ENCODE results near the gene PDE1C. TPM values are rescaled to one million over a fixed set of nuclear protein-coding genes. Genes with fewer than 3 reads are reported as not detected.

PDE1C gene
- total RNA-seq, 1 experiment from 2014 or later: 1.3 TPM

- no peak for DNase-seq (ENCODE audit: low read depth)
Observed at GRCh38 chr7:31899356-31899927, 170.8 kb downstream of the PDE1C start.

DNA sequence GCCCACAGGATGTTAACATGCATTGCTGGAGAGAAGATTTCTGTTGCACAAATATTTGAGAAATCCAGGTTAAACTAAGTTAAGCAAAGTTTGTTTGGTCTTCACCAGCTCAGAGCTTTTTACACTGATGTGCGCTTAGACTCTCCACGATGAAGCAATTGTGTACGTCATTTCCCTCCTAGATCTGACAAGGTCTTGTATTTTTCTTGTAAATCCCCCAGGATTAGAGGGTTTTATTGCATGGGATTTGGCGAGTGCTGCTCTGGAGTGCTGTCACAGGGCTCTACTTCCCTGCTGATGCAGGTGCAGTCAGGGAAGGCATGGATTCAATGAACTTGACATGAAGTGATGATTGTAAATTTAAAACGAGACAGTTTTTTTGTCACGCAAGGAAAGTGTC is 173.3 kb downstream of the PDE1C start:
- no peak for DNase-seq (ENCODE audit: low read depth)

GRCh38 chr7:31894308-31894707 is 175.9 kb downstream of the PDE1C start:
- no peak for DNase-seq (ENCODE audit: low read depth)

DNA sequence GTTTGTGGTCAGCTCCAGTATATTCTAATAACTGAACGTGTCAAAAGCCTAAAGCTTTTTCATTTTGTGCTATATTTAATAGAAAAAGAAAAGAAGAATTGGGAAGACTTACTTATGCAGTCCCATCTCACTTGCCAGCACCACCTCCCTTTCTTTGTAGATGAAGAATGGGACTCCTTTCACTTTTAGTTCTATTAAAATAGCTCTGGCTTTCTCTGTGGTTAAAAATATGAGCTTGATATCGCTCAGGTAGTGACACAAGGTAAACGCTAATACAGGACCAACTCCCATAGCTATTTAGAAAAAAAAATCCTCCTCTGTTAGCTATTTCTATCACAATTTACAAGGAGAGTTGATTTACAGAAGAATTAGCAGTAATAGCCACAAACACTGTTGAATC is 176.8 kb downstream of the PDE1C start:
- no peak for DNase-seq (ENCODE audit: low read depth)

DNA sequence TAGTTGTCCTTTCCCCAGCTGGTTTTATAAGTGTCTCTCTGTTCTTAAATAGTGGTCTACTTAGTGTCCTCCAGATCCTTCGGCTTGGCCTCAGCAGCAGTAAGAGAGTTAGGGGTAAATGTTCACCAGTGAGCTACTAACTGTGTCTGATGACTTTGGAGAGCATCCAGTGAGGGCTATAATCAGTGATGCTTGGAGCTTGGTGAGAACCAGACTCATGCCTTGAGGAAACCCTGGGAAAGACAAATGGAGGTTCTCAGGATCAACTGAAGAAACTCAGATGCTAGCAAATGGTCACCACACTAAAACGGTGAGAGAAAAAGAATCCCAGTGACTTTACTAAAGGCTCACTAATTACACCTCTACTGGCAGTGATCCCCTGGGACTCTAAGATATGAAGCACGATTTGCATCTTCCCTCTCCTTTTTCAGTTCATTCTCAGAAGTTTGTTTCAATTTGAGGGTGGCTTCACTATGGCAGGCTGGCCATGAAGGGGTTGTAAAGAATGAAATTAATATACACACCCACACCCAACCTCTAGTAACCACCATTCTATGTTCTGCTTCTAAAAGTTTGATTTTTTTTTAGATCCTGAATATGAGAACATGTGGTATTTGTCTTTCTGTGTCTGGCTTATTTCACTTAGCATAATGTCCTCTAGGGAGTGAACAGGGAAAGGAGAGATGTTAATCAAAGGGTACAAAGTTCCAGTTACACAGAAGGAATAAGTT is 177.9 kb downstream of the PDE1C start:
- no peak for DNase-seq (ENCODE audit: low read depth)

DNA sequence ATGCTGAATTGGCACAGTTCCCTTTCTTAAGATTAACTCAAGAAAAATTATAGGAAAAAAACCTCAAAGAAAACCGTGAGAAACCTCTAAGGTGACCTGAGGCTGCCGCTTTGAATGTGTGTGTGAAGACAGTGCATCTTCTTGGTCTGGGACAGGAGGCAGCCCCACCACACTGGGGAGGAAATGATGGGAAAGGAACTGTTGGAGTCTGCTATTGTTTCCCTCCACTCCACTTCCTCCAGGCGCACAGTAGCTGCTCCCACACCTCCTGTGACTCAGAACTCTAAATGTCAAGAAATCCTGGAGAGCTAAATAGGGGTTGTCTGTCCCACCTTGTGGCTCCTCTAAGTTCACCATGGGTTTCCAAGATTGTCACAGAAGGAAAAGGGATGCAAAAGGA is 179.4 kb downstream of the PDE1C start:
- peak; percentile 62 for DNase-seq (ENCODE audit: low read depth)

DNA sequence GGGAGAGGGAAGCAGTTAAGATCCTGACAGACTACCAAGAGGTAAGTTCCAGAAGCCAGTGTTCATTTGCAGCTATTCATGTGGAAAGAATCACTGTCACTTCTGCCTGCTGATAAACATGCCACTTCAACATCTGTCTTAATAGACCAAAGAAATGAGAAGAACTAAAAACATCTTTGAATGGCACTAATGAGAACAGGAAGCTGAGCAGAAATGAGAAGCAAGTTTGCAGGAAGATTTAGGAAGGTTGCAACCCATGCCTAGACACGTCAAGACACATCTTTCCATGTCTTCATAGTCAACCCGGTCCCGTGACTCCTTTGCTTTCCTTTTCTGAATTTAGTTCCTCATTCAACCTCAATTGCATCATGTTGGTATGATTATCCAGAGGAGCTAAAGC is 180.0 kb downstream of the PDE1C start:
- no peak for DNase-seq (ENCODE audit: low read depth)

DNA sequence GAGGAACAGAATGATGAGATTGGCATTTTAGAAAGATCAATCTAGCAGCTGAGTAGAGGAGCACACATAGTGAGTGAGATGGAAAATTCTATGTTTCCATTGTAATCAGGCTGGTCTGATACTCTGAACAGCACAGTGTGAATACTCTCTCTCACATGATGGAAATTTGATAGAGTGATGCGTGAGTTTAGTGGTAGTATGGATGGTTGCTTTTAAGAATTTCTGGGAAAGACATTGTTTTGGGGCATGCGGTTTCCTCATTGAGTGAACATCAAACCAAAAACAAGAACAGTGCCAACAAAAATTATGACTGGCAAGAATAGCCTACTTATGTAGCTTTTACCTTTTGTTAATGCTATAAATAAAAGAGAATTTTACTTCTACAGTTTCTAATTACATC is 183.2 kb downstream of the PDE1C start:
- no peak for DNase-seq (ENCODE audit: low read depth)

DNA sequence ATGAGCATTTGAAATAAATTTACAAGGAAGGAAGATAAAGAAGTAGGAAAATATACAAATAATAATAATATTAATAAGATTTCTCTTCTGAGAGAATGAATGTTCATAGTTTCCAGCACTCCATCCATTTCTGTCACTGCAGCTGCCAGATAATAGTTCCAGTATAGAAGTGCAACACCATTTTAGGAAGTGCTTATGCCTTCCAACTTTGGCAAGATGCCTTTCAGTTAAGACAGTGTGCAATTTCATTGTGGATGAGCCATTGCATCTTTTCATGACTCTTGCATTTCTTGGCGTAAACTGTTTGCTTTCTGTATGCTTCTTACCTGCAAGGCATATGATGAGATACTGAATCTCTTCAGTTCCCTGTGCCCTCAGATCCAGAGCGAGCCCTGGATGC is 185.0 kb downstream of the PDE1C start:
- no peak for DNase-seq (ENCODE audit: low read depth)

DNA sequence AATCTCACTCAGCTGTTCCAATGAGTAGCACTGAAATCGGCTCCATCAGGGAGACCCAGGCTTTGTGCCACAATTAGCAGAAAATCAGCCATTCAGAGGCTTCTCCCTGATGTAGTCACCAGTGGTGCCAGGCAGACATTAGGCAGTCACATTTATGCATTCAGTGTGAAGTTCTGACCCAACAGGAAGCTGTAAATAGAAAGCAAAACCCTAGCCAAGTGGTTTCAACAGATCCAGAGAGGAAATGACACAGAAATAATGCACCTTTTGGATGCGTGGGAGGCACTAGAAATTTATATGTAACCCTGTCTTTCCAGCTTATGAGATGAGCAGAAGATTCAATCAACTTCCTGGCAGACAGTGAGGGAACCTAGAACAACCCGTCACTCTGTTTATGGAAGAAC is 186.4 kb downstream of the PDE1C start:
- peak; percentile 83 for DNase-seq (ENCODE audit: low read depth)

DNA sequence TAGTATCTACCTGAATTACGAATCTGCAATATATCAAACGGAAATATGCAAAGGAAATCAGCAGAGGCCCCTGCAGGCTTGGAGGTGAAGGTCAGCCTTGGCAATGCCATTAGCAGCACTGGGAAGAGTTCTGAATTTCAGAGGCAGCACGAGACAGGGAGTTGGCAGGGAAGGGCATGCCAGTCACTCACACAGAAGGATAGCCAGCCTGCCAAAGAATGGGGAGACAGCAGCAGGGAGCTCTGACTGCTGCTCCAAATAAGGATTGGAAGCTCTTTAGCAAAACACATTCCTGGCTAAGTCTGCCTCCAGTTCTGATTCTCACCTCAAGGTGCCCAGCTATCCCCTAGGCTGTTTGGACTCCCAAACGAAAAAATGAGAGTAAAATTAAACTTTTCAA is 188.0 kb downstream of the PDE1C start:
- DNase-seq (ENCODE audit: low read depth): no peak

GRCh38 chr7:31878875-31879274 is 191.3 kb downstream of the PDE1C start:
- no peak for DNase-seq (ENCODE audit: low read depth)

- DNase-seq (ENCODE audit: low read depth): peak; percentile 76
Observed at GRCh38 chr7:31875424-31875823, 194.8 kb downstream of the PDE1C start.

DNA sequence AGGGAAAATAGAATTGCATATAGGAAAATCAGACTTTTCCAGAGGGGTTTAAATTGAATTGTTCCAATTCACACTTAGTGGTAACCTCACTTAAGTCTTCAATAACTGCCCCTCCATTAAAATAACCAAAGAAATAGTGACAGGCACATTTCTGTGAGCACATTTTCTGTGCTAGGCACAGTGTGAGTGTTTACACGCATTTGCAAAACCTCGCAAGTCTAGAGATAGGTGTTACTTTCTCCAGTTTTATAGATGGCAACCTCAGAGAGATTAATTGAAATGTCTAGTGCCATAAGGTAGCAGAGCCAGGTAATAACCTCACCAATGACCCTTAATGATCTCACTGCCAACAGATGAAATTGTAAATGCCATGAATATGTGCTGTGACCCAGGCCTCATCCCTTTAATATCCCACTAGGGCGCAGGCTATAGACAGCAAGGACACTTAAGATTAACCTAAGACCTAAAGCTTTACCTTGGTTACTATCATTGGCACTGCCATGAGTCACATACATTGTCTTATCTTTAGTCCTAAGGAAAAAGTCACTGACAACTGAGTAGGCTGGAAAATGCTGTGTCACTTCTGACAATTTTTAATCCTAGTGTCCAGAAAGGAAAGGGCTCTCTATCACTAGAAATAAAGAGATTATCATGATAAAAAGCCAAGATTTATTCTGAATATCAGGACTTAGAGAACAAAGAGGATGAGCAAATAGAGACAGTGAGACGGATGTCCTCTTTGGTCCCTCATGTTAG is 195.4 kb downstream of the PDE1C start:
- no peak for DNase-seq (ENCODE audit: low read depth)

GRCh38 chr7:31873816-31874597 is 196.2 kb downstream of the PDE1C start:
- no peak for DNase-seq (ENCODE audit: low read depth)

- no peak for DNase-seq (ENCODE audit: low read depth)
Observed at GRCh38 chr7:31872545-31873370, 197.4 kb downstream of the PDE1C start.

DNA sequence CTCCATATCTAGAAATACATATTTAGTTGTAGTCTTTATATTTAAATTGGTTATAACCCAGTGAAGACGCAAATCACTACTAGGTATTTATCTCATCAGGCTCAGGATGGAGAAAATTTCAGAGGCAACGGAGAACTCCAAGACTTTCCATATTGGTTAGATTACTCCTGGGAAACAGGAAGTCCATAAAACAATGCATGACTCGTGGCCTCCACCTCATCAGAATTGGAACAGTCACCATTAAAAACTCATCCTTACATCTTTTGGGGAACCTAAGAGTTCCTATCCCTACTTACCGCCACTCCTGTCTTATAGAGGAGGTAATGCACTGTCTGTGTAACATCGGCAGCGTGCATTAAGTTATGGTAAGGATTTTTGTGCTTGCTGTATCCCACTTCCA is 205.6 kb downstream of the PDE1C start:
- DNase-seq (ENCODE audit: low read depth): peak; percentile 7

DNA sequence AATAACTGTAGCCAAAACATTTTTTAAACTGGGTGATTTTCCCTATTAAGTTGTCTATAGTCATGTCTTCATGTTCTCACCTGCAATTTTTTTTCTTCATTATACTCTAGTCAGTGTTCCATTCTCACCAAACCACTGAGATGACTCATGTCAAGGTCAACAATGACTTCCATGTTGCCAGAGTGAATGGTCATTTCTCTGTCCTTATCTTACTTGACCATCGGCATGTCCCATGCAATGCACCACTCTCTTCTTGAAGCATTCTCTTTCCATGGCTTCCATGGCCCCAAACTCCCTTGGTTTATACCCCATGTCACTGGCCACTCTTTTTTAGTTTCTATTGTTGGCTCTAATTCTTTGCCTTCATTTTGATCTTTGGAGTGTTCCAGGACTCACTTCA is 209.3 kb downstream of the PDE1C start:
- DNase-seq (ENCODE audit: low read depth): peak; percentile 57

- peak; percentile 11 for DNase-seq (ENCODE audit: low read depth)
Observed at GRCh38 chr7:31858055-31858454, 212.2 kb downstream of the PDE1C start.

- no peak for DNase-seq (ENCODE audit: low read depth)
Observed at GRCh38 chr7:31857172-31857571, 213.0 kb downstream of the PDE1C start.

DNA sequence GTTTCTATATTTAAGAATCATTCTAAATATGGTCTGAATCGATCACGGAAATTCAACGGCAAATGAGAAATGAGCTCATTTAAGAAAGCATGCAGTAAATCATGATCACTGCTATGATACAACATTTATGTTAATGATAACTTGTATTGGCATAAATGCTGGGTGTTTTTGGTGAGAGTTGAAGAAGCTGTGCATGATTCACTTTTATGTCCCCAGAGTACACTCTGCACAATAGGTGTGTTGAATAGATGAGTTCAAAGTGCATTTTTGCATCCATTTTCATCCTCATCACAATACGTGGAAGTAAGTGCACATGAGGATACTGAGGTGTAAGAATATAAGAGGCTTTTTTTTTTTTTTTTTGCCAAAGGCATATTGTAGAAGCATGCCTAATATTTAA is 213.9 kb downstream of the PDE1C start:
- DNase-seq (ENCODE audit: low read depth): no peak

All from HT1080 (cell line).